OCI-LY1 (cell line): ENCODE results near the gene ADAMTS7.

ENCODE experiments used
- H2AFZ ChIP-seq: fragments of 200-600 bp; sonication (generic), shearing (Covaris generic); 2 replicates; pipeline ENCODE4 v1.6.0; 2014; ENCODE audit warnings: antibody characterized with exemption, mild to moderate bottlenecking, low read length
- H3F3A ChIP-seq: fragments of 200-600 bp; sonication (generic), shearing (Covaris generic); 2 replicates; pipeline ENCODE4 v1.6.0; 2014; ENCODE audit warnings: mild to moderate bottlenecking, antibody characterized with exemption, low read length, moderate library complexity; ENCODE audit not compliant: insufficient read depth
- H3K27ac ChIP-seq: fragments of 200-600 bp; sonication (generic); 2 replicates; pipeline ENCODE4 v1.5.1; 2014; ENCODE audit warnings: low read length, mixed run types, mild to moderate bottlenecking, low read depth; ENCODE audit not compliant: poor library complexity, severe bottlenecking
- H3K27me3 ChIP-seq: fragments of 200-600 bp; sonication (generic); 2 replicates; pipeline ENCODE4 v1.6.0; 2014; ENCODE audit warnings: antibody characterized with exemption, mild to moderate bottlenecking, low read length, moderate library complexity; ENCODE audit not compliant: insufficient read depth
- H3K36me3 ChIP-seq: fragments of 200-600 bp; sonication (generic); 2 replicates; pipeline ENCODE4 v1.6.1; 2014; ENCODE audit warnings: mild to moderate bottlenecking, antibody characterized with exemption, low read length, moderate library complexity, mixed read lengths; ENCODE audit not compliant: insufficient read depth
- H3K4me1 ChIP-seq: fragments of 200-600 bp; sonication (generic); 2 replicates; pipeline ENCODE4 v1.5.1; 2014; ENCODE audit warnings: mild to moderate bottlenecking, low read length, moderate library complexity; ENCODE audit not compliant: insufficient read depth, severe bottlenecking
- H3K4me2 ChIP-seq: fragments of 200-600 bp; sonication (generic), shearing (Covaris generic); 2 replicates; pipeline ENCODE4 v1.6.1; 2014; ENCODE audit warnings: low read length
- H3K4me3 ChIP-seq: fragments of 200-600 bp; sonication (generic); 2 replicates; pipeline ENCODE4 v1.5.1; 2014; ENCODE audit warnings: low read length, low read depth, mild to moderate bottlenecking, mixed read lengths; ENCODE audit not compliant: poor library complexity, severe bottlenecking
- H3K79me2 ChIP-seq: fragments of 200-600 bp; shearing (Covaris generic); 2 replicates; pipeline ENCODE4 v1.6.1; 2016; ENCODE audit warnings: mixed run types, low read length, mixed read lengths; ENCODE audit not compliant: insufficient read depth
- H3K9ac ChIP-seq: fragments of 200-600 bp; sonication (generic), shearing (Covaris generic); 2 replicates; pipeline ENCODE4 v1.6.1; 2014; ENCODE audit warnings: mild to moderate bottlenecking, low read length, mixed read lengths
- H3K9me2 ChIP-seq: fragments of 200-600 bp; sonication (generic), shearing (Covaris generic); 2 replicates; pipeline ENCODE4 v1.6.1; 2014; ENCODE audit warnings: low read depth, mild to moderate bottlenecking, low read length, mixed read lengths
- H3K9me3 ChIP-seq: fragments of 200-600 bp; shearing (Covaris generic); 2 replicates; pipeline ENCODE4 v1.6.1; 2014; ENCODE audit warnings: low read length, mixed read lengths
- H4K20me1 ChIP-seq: fragments of 200-600 bp; sonication (generic), shearing (Covaris generic); 2 replicates; pipeline ENCODE4 v1.6.0; 2016; ENCODE audit warnings: mild to moderate bottlenecking, low read length; ENCODE audit not compliant: insufficient read depth
- CTCF ChIP-seq: fragments of 200-600 bp; sonication (generic), shearing (Covaris generic); IDR thresholded peaks from 2 replicates; pipeline ENCODE4 v1.5.1; 2017; ENCODE audit warnings: mild to moderate bottlenecking, antibody characterized with exemption, low read length, moderate library complexity, mixed read lengths
- EZH2 ChIP-seq: fragments of 200-600 bp; sonication (generic), shearing (Covaris generic); IDR thresholded peaks from 2 replicates; pipeline ENCODE4 v1.8.0; 2017; ENCODE audit warnings: borderline replicate concordance, mixed run types, mild to moderate bottlenecking, antibody characterized with exemption, low read length, moderate library complexity, mixed read lengths

ADAMTS7 gene

GRCh38 chr15:78828920-78829319 is 17.7 kb upstream of the ADAMTS7 start:
- Histone ChIP-seq H3K9me2 (no peaks in the 10 kb centered on the region), H3K27ac (no peak overlapping the region), H3K9ac (no peak overlapping the region), H3F3A (no peaks in the 10 kb centered on the region), H3K4me2 (no peak overlapping the region), H2AFZ (no peak overlapping the region), H3K9me3 (no peaks in the 10 kb centered on the region), H3K4me1 (peaks cover 6% of the 10 kb centered on the region), H3K4me3 (no peak overlapping the region), H3K27me3 (peaks cover 5% of the 10 kb centered on the region; the same call in 1 of the 2 replicates), H4K20me1 (no peaks in the 10 kb centered on the region), H3K79me2 (no peaks in the 10 kb centered on the region), H3K36me3 (no peaks in the 10 kb centered on the region)
- TF ChIP-seq EZH2 (no peak), CTCF (no peak)

GRCh38 chr15:78822514-78822913 is 11.2 kb upstream of the ADAMTS7 start:
- no peaks in the 10 kb centered on the region for H3F3A ChIP-seq
- no peak overlapping the region for H2AFZ ChIP-seq
- no peaks in the 10 kb centered on the region for H3K9me3 ChIP-seq
- no peaks in the 10 kb centered on the region for H4K20me1 ChIP-seq
- no peaks in the 10 kb centered on the region for H3K36me3 ChIP-seq
- TF ChIP-seq EZH2 (no peak), CTCF (no peak)
- no peak overlapping the region for H3K4me2 ChIP-seq
- no peak overlapping the region for H3K9ac ChIP-seq
- H3K79me2 ChIP-seq, result no peaks in the 10 kb centered on the region
- no peak overlapping the region for H3K27ac ChIP-seq
- no peaks in the 10 kb centered on the region for H3K4me1 ChIP-seq
- no peaks in the 10 kb centered on the region for H3K27me3 ChIP-seq
- H3K9me2 ChIP-seq, result no peaks in the 10 kb centered on the region
- H3K4me3 ChIP-seq, result no peak overlapping the region

GRCh38 chr15:78811825-78812183 is 540 bp upstream of the ADAMTS7 start:
- no peak overlapping the region for H3K27ac ChIP-seq
- 0 out of 2 replicates have a peak, but pooled peaks cover 4% of the 10 kb centered on the region for H3F3A ChIP-seq

More at GRCh38 chr15:78811825-78812183, 540 bp upstream of the ADAMTS7 start:
- Histone ChIP-seq H3K4me1 (peaks cover 16% of the 10 kb centered on the region), H2AFZ (no peak overlapping the region), H3K79me2 (no peaks in the 10 kb centered on the region), H3K27me3 (peaks cover 18% of the 10 kb centered on the region), H3K9me2 (no peaks in the 10 kb centered on the region), H3K4me2 (peak overlapping the region; percentile 90), H4K20me1 (no peaks in the 10 kb centered on the region), H3K36me3 (no peaks in the 10 kb centered on the region), H3K4me3 (peak overlapping the region; percentile 58), H3K9ac (peak overlapping the region; percentile 60), H3K9me3 (no peaks in the 10 kb centered on the region)
- no peak for TF ChIP-seq EZH2
- TF ChIP-seq CTCF, result no peak; the same call in 1 of the 2 replicates
